ENCODE data around the gene LRRC42.

The LRRC42 gene

DNA sequence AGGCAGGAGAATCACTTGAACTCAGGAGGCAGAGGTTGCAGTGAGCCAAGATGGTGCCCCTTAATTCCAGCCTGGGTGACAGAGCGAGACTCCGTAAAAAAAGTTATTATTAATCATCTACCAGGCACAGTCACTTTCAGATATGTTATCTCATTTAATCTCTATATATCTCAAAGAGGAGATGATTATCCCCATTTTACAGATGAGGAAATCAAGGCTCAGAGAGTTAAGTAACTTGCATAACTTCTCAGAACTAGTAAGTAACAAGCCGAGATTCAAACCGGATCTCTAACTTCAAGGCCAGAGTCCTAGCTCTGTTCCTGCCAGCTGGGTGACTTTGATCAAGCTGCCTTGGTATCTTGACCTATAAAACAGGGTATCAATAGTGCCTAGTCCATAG, 34.7 kb upstream of the LRRC42 start:
- Histone ChIP-seq H3K4me3 (ENCODE audit: low read depth, low read length) (no peak overlapping the region), H3K27ac (ENCODE audit: extremely low read depth, low read depth, low read length) (no peak overlapping the region), H3K36me3 (ENCODE audit: control insufficient read depth in 2 of 2, insufficient read depth in 1 of 2, low read length in 2 of 2) (peaks cover 0 to 24% of the 10 kb centered on the region in 2 experiments; a peak in 1 of 3 replicates), H3K9me3 (ENCODE audit: control insufficient read depth, insufficient read depth, low read depth, low read length) (no peaks in the 10 kb centered on the region), H3K4me1 (ENCODE audit: control insufficient read depth, insufficient read depth, low read length) (no peaks in the 10 kb centered on the region)
- ChIA-PET POLR2A (no interaction called here), CTCF (interaction anchor here (1.1 kb wide), 1 partner anchor 47 kb away, joined by 3 read pairs; no protein-coding TSS in a partner anchor)
- TF ChIP-seq, protein P1, sequence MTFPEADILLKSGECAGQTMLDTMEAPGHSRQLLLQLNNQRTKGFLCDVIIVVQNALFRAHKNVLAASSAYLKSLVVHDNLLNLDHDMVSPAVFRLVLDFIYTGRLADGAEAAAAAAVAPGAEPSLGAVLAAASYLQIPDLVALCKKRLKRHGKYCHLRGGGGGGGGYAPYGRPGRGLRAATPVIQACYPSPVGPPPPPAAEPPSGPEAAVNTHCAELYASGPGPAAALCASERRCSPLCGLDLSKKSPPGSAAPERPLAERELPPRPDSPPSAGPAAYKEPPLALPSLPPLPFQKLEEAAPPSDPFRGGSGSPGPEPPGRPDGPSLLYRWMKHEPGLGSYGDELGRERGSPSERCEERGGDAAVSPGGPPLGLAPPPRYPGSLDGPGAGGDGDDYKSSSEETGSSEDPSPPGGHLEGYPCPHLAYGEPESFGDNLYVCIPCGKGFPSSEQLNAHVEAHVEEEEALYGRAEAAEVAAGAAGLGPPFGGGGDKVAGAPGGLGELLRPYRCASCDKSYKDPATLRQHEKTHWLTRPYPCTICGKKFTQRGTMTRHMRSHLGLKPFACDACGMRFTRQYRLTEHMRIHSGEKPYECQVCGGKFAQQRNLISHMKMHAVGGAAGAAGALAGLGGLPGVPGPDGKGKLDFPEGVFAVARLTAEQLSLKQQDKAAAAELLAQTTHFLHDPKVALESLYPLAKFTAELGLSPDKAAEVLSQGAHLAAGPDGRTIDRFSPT (tag by site-specific recombination; IDR thresholded peaks at IDR 0.05): no peak
- TF ChIP-seq ZNF549 (tag by site-specific recombination; IDR thresholded peaks at IDR 0.05) (no peak), ZFHX2 (tag by site-specific recombination; conservative IDR thresholded peaks at IDR 0.05) (no peak), ZBTB8A (tag by site-specific recombination; IDR thresholded peaks at IDR 0.05) (no peak), ZNF16 (tag by site-specific recombination; IDR thresholded peaks at IDR 0.05; ENCODE audit: low read depth) (no peak), ZNF157 (tag by site-specific recombination; IDR thresholded peaks at IDR 0.05) (no peak), GLIS1 (tag by site-specific recombination; IDR thresholded peaks at IDR 0.05) (no peak), ZNF239 (tag by site-specific recombination; IDR thresholded peaks at IDR 0.05) (no peak), ZNF391 (tag by site-specific recombination; IDR thresholded peaks at IDR 0.05; ENCODE audit: borderline replicate concordance, low read depth) (no peak), GFI1B (tag by site-specific recombination; IDR thresholded peaks at IDR 0.05) (no peak), ZSCAN23 (tag by site-specific recombination; IDR thresholded peaks at IDR 0.05) (no peak), ZNF248 (tag by site-specific recombination; IDR thresholded peaks at IDR 0.05) (no peak), MYNN (tag by site-specific recombination; IDR thresholded peaks at IDR 0.05; ENCODE audit: borderline replicate concordance) (no peak)
- TF ChIP-seq, protein P2, sequence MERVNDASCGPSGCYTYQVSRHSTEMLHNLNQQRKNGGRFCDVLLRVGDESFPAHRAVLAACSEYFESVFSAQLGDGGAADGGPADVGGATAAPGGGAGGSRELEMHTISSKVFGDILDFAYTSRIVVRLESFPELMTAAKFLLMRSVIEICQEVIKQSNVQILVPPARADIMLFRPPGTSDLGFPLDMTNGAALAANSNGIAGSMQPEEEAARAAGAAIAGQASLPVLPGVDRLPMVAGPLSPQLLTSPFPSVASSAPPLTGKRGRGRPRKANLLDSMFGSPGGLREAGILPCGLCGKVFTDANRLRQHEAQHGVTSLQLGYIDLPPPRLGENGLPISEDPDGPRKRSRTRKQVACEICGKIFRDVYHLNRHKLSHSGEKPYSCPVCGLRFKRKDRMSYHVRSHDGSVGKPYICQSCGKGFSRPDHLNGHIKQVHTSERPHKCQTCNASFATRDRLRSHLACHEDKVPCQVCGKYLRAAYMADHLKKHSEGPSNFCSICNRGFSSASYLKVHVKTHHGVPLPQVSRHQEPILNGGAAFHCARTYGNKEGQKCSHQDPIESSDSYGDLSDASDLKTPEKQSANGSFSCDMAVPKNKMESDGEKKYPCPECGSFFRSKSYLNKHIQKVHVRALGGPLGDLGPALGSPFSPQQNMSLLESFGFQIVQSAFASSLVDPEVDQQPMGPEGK (tag by site-specific recombination; IDR thresholded peaks at IDR 0.05): no peak
- TF ChIP-seq, protein P3, sequence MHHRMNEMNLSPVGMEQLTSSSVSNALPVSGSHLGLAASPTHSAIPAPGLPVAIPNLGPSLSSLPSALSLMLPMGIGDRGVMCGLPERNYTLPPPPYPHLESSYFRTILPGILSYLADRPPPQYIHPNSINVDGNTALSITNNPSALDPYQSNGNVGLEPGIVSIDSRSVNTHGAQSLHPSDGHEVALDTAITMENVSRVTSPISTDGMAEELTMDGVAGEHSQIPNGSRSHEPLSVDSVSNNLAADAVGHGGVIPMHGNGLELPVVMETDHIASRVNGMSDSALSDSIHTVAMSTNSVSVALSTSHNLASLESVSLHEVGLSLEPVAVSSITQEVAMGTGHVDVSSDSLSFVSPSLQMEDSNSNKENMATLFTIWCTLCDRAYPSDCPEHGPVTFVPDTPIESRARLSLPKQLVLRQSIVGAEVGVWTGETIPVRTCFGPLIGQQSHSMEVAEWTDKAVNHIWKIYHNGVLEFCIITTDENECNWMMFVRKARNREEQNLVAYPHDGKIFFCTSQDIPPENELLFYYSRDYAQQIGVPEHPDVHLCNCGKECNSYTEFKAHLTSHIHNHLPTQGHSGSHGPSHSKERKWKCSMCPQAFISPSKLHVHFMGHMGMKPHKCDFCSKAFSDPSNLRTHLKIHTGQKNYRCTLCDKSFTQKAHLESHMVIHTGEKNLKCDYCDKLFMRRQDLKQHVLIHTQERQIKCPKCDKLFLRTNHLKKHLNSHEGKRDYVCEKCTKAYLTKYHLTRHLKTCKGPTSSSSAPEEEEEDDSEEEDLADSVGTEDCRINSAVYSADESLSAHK (tag by site-specific recombination; IDR thresholded peaks at IDR 0.05): no peak
- TF ChIP-seq, protein P4, sequence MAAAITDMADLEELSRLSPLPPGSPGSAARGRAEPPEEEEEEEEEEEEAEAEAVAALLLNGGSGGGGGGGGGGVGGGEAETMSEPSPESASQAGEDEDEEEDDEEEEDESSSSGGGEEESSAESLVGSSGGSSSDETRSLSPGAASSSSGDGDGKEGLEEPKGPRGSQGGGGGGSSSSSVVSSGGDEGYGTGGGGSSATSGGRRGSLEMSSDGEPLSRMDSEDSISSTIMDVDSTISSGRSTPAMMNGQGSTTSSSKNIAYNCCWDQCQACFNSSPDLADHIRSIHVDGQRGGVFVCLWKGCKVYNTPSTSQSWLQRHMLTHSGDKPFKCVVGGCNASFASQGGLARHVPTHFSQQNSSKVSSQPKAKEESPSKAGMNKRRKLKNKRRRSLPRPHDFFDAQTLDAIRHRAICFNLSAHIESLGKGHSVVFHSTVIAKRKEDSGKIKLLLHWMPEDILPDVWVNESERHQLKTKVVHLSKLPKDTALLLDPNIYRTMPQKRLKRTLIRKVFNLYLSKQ (tag by site-specific recombination; IDR thresholded peaks at IDR 0.05; ENCODE audit: borderline replicate concordance): no peak
- TF ChIP-seq, protein P5, sequence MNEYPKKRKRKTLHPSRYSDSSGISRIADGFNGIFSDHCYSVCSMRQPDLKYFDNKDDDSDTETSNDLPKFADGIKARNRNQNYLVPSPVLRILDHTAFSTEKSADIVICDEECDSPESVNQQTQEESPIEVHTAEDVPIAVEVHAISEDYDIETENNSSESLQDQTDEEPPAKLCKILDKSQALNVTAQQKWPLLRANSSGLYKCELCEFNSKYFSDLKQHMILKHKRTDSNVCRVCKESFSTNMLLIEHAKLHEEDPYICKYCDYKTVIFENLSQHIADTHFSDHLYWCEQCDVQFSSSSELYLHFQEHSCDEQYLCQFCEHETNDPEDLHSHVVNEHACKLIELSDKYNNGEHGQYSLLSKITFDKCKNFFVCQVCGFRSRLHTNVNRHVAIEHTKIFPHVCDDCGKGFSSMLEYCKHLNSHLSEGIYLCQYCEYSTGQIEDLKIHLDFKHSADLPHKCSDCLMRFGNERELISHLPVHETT (tag by site-specific recombination; IDR thresholded peaks at IDR 0.05): no peak
